SU-DHL-6 (cell line): ENCODE results near the gene AXL.
"Not testable (repeated sequence)": the region's sequence is repeated elsewhere in the genome, so short reads cannot be mapped to it uniquely, and the experiment has no call there.

Experiments used
- EZH2phosphoT487 ChIP-seq: fragments of 200-600 bp; sonication (generic), shearing (Covaris generic); conservative IDR thresholded peaks from 2 replicates; pipeline ENCODE4 v1.6.1; 2018; ENCODE audit warnings: mild to moderate bottlenecking, antibody characterized with exemption, low read length, moderate library complexity, mixed read lengths
- TF ChIP-seq, protein P1 (sequence below): fragments of 200-600 bp; sonication (generic); IDR thresholded peaks from one replicate; pipeline ENCODE4 v1.5.1; 2017; ENCODE audit warnings: antibody characterized with exemption, mild to moderate bottlenecking, low read length, moderate library complexity; ENCODE audit not compliant: insufficient read depth, poor library complexity, severe bottlenecking

DNA sequence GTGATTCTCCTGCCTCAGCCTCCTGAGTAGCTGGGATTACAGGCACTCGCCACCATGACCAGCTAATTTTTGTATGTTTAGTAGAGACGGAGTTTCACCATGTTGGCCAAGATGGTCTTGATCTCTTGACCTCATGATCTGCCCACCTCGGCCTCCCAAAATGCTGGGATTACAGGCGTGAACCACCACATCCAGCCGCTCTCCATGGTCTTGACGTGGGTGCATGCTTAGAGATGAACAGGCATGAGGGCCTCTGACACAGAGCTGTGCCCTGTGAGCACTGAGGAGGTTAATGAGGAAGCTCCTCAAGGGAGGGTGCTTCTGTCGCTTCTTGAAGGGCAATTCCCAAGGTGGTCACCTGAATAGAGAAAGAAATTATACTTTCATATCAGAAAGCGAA is 70.8 kb downstream of the AXL start:
- TF ChIP-seq, protein P1, sequence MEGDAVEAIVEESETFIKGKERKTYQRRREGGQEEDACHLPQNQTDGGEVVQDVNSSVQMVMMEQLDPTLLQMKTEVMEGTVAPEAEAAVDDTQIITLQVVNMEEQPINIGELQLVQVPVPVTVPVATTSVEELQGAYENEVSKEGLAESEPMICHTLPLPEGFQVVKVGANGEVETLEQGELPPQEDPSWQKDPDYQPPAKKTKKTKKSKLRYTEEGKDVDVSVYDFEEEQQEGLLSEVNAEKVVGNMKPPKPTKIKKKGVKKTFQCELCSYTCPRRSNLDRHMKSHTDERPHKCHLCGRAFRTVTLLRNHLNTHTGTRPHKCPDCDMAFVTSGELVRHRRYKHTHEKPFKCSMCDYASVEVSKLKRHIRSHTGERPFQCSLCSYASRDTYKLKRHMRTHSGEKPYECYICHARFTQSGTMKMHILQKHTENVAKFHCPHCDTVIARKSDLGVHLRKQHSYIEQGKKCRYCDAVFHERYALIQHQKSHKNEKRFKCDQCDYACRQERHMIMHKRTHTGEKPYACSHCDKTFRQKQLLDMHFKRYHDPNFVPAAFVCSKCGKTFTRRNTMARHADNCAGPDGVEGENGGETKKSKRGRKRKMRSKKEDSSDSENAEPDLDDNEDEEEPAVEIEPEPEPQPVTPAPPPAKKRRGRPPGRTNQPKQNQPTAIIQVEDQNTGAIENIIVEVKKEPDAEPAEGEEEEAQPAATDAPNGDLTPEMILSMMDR = not testable (repeated sequence)
- TF ChIP-seq EZH2phosphoT487 = not testable (repeated sequence)
